DMS53 treated with DMSO at 0.1 percent for 48 hours (cell line): Measurements from ENCODE around the gene G6PC1.
"Not testable (repeated sequence)": the region's sequence is repeated elsewhere in the genome, so short reads cannot be mapped to it uniquely, and the experiment has no call there.

Experiments
- DNase-seq: peaks from one replicate; lab custom pipeline; 2025; ENCODE audit not compliant: unreplicated experiment; lab: John Stamatoyannopoulos, UW

The G6PC1 gene

DNA sequence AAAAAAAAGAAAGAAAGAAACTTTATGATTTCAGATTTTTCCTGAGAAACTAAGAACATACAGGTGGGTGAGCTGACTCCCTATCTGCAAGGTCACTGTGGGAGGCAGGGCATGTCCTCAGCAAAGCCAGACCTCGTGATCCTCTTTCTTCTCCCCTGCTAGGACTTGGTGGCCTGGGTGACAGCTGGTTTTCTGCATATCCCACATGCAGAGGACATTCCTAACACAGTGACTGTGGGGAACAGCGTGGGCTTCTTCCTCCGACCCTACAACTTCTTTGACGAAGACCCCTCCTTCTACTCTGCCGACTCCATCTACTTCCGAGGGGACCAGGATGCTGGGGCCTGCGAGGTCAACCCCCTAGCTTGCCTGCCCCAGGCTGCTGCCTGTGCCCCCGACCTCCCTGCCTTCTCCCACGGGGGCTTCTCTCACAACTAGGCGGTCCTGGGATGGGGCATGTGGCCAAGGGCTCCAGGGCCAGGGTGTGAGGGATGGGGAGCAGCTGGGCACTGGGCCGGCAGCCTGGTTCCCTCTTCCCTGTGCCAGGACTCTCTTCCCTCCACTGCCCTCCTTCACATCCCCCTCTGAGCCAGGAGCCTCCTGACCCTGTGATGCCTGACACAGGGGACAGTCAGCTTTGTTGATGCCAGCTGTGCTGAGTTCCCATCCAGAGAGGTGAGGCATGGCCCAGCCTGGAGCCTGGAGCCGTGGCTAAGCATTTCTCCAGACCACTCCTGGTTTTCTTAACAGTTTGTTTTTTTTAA is 26.5 kb upstream of the G6PC1 start:
- not testable (repeated sequence) for DNase-seq

DNA sequence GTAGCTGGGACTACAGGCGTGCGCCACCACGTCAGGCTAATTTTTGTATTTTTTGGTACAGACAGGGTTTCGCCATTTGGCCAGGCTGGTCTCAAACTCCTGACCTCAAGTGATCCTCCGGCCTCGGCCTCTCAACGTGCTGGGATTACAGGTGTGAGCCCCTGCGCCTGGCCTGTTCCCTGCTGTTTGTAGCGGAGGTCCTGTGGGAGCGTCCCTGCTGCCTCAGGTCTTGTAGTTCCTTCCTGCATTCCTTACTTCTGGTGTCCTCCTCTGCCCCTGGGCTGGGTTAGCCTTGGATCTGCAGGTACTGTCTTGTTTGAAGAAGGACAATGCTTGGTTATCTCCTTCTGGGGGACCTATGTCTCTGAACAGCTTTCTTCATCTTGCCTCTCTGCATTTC is 23.6 kb upstream of the G6PC1 start:
- no peak for DNase-seq

GRCh38 chr17:42878123-42878880 is 22.3 kb upstream of the G6PC1 start:
- DNase-seq: peak; percentile 56

DNA sequence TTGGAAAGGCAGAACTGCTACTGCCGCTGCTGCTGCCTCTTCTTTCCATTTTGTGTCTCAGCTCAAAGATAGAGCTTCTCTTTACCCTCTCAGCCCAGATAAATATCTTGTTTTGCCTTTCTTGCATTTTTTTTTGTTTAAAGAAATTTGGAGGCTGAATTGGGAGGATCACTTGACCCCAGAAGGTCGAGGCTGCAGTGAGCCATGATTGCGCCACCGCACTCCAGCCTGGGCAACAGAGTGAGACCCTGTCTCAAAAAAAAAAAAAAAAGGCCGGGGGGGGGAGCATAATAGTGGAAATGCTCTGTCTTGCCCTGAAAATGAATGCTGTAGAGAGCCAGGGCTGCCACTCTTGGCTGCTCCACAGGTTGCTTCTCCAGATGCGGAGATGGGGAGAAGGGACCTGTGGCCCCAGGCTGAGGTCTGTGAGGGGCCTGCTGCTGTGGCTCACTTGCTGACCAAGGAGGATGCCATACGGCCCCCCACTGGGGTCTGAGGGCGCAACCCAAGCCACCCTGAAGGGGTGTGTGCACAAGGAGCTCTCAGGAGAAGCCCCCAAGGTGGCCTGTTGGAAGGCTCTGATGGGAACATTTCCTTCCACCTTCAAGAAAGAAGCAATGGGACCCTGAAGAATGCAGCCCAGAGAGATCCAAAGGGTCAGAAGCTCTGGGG is 21.5 kb upstream of the G6PC1 start:
- DNase-seq: no peak

DNA sequence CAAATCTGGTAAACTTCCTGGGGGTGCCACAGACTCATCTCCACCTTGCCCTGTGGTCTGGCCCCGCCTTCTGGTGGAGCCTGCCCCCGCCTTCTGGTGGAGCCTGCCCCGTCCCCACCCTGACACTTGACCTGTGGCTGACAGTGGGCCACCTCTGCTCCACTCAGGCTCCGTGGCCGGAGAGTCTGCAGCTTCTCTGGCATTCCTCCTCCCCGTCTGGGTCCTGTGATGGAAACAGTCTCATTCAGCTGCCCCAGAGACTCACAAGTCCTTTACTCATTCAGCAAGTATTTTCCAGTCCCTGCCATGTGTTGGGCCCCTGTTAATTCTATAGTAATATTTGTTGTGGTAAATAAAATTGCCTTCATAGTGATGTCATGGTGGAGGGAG is 21.0 kb upstream of the G6PC1 start:
- no peak for DNase-seq

DNA sequence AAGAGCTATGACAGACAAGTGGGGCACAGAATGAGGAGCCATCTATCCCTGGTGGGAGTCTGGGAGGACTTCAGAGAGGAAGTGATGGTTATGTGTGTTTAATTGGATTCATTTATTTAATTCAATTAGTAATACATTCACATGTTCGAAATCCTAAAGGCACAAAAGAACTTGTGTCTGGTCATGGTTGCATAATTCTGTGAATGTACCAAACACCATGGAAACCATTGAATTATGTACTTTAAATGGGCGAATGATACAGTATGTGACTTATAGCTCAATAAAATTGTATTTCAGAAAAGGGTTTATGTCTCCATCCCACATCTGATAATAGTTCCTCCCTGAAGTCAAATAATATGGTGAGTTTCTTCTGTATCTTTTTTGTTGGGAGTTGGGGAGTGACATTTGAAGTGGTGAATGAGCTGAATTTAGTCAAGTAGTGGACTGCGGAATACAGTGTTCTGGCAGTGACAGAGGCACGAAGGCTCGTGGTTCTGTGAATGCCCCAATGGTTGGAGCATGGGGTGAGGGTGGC is 19.8 kb upstream of the G6PC1 start:
- DNase-seq: no peak

DNA sequence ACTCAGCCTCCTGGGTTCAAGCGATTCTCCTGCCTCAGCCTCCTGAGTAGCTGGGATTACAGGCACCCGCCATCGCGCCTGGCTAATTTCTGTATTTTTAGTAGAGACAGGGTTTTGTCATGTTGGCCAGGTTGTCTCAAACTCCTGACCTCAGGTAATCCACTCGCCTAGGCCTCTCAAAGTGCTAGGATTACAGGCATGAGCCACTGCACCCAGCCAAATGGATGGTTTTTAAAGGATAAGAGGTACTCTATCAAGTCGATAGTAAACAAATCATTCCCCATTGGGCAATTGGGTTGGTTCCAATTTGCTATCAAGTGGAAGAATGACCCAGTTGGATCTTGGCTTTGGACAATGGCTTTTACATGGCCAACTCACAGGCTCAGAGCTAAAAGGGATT is 18.9 kb upstream of the G6PC1 start:
- not testable (repeated sequence) for DNase-seq

- no peak for DNase-seq
Observed at GRCh38 chr17:42882166-42882565, 18.4 kb upstream of the G6PC1 start.

DNA sequence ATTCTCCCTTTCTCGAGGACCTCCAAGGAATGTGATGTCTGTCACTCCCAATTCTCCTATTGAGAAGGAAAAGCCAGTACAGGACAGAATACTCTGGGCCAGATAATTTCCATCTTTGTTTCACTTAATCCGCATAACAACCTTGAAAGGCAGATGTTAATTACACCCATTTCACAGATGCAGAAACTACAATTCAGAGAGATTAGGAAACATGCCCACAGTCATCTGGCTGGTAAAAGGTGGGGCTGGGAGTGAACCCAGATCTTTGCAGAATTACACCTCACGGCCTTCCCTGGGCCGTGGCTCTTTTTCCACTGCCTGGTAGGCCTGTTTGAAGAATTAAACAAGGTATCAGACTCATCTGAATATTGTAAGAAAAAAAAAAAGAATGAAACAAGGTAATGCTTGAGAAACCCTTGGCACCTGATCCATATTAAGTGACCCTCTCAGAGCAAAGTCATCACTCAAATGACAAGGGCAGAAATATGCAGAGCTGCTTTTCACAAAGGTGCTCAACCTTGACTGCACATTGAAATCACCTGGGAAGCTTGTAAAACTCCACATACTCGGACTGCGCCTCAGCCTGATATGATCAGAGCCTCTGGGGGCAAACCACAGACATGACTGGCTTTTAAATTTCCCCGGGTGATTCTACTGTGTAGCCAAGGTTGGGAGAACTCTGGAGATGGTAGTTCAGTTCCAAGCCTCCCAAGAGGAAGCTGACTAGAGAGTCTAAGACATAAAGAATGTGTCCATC is 16.6 kb upstream of the G6PC1 start:
- DNase-seq: no peak

- not testable (repeated sequence) for DNase-seq
Observed at GRCh38 chr17:42885806-42886205, 14.8 kb upstream of the G6PC1 start.

- no peak for DNase-seq
Observed at GRCh38 chr17:42886283-42887176, 14.1 kb upstream of the G6PC1 start.

DNA sequence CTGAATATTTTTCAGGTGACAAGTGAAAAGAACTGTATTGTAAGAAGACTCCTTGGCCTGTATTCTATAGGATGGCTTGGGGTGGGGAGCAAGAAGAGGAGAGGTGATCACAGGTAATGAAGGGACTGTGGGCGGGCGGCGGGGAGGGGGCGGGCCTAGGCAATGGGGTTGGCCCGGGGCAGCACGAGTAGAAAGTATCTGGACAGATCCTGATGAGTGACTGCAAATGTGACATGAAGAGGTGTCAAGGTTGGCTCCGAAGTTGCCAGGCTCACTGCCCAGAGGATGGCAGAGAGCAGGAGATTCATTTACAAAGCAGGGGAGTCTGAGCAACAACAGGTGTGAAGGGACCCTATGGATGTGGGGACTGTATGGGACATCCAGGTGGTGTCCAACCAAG is 10.8 kb upstream of the G6PC1 start:
- no peak for DNase-seq

DNA sequence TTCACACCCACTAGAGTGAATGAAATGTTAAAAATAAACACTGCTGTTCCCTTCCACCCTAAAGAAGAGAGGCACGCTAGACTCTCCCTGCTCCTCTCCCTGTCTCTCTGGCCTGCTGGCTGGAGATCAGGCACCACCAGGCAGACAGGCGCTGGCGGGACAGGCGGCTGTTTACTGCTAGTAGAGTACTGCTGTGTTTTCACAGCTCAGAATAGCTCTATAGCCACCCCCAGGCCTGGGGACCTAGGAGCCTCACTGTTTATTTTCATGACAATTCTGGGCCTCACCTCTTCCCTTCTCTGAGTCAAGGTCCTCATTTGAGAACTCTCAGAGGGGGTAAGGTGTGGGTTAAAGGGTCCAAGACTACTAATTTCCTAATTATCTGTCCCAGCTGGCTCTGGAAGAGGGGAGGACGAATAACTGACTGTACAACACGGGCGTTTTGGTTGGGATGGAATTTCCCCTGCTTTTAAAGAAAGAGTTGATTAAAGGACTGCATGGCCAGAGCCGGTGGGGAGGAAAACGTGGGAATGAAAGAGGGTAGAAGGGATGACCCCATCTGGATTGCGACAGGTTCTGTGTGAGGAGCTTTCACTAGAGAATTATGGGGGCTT is 9.0 kb upstream of the G6PC1 start:
- no peak for DNase-seq

- DNase-seq: no peak
Observed at GRCh38 chr17:42893359-42893758, 7.2 kb upstream of the G6PC1 start.

DNA sequence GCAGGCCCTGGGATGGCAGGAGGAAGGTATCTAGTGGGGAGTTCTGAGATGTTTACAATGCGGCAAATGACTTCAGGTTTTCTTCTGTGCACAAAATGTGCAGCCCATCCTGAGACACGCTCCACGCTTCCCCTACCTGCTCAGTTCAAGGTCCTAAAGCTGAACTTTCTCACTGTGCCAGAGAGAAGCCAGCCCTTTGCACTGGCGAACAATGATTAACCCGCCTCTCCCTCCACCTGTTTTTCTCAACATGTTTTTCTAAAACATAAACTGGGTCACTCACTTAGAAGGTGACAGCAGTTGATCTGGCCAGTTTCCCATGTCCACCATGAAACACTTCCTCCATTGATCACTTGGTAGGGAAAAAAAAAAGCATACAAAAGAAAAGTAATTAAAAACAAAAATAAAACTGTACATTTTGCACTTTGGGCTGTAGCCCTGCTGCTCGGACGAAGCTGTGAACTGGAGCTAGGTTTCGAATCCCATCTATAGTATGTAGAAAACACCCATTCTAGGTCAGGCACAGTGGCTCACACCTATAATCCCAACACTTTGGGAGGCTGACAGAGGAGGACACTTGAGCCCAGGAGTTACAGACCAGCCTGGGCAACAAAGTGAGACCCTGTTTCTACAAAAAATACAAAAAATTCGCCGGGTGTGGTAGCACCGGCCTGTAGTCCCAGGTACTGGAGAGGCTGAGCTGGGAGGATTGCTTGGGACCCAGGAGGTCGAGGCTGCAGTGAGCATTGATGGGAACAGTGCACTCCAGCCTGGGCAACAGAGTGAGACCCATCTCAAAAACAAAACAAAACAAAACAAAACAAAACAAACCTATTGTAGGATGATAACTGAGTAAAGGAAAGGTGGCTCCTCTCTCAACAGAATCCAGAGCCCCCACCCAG is 6.1 kb upstream of the G6PC1 start:
- DNase-seq: no peak

DNA sequence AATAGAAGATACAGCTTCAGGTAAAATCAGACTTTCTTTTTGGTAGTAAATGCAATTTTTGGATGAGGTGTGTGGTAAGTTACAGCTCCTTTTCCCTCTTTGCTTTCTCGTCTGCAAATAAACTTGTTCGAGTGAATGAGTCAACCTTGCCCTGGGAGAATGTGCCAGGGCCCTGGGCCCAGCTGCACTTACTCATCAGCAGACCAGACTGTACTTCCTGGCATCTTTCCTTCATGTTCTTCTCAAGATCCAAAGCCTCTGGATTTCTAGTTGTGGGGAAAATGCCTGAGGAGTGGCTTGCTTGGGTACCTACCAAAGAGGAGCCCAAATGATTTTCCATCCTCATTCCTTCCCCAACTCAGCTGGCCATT is 5.4 kb upstream of the G6PC1 start:
- peak; percentile 35 for DNase-seq

GRCh38 chr17:42898147-42898811 is 2.3 kb upstream of the G6PC1 start:
- DNase-seq: no peak

DNA sequence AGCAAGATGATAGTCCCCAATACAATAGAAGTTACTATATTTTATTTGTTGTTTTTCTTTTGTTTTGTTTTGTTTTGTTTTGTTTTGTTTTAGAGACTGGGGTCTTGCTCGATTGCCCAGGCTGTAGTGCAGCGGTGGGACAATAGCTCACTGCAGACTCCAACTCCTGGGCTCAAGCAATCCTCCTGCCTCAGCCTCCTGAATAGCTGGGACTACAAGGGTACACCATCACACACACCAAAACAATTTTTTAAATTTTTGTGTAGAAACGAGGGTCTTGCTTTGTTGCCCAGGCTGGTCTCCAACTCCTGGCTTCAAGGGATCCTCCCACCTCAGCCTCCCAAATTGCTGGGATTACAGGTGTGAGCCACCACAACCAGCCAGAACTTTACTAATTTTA is 618 bp upstream of the G6PC1 start:
- DNase-seq: not testable (repeated sequence)
